ENCODE data around the gene ANXA2. TPM values are rescaled to one million over a fixed set of nuclear protein-coding genes. Genes with fewer than 3 reads are reported as not detected.

ANXA2 gene
- total and polyA plus RNA-seq, 4 donors = 62.7 to 138 (median 107) TPM

GRCh38 chr15:60381148-60381788 is 16.5 kb downstream of the ANXA2 start:
- DNase-seq (ENCODE audit: low spot score) = no peak
- no peaks in the 10 kb centered on the region for H3K4me1 ChIP-seq (ENCODE audit: control insufficient read depth in 4 of 4, insufficient read depth in 4 of 4, low read length in 3 of 4)
- H3K36me3 ChIP-seq (ENCODE audit: control insufficient read depth in 4 of 4, insufficient read depth in 3 of 4, low read depth in 1 of 4, low read length in 3 of 4) = peaks cover 0 to 7% (median 2%) of the 10 kb centered on the region in 4 donors
- WGBS = 94% methylated on average over 8 of the region's 8 CpGs
- H3K4me3 ChIP-seq (ENCODE audit: low read depth in 1 of 3, low read length in 3 of 3) = no peak overlapping the region
- no peaks in the 10 kb centered on the region for H3K9me3 ChIP-seq (ENCODE audit: control insufficient read depth in 4 of 4, low read length in 3 of 4)
- H3K27ac ChIP-seq (ENCODE audit: low read depth in 1 of 2, low read length in 2 of 2) = no peak overlapping the region
- no peak for TF ChIP-seq RXRA (IDR thresholded peaks at IDR 0.05)
- no peak for TF ChIP-seq FOXA1 (IDR thresholded peaks at IDR 0.05)
- no peak for TF ChIP-seq FOXA2 (IDR thresholded peaks at IDR 0.05)
- no peak for TF ChIP-seq HNF4G (IDR thresholded peaks at IDR 0.05)
- TF ChIP-seq, protein P1, sequence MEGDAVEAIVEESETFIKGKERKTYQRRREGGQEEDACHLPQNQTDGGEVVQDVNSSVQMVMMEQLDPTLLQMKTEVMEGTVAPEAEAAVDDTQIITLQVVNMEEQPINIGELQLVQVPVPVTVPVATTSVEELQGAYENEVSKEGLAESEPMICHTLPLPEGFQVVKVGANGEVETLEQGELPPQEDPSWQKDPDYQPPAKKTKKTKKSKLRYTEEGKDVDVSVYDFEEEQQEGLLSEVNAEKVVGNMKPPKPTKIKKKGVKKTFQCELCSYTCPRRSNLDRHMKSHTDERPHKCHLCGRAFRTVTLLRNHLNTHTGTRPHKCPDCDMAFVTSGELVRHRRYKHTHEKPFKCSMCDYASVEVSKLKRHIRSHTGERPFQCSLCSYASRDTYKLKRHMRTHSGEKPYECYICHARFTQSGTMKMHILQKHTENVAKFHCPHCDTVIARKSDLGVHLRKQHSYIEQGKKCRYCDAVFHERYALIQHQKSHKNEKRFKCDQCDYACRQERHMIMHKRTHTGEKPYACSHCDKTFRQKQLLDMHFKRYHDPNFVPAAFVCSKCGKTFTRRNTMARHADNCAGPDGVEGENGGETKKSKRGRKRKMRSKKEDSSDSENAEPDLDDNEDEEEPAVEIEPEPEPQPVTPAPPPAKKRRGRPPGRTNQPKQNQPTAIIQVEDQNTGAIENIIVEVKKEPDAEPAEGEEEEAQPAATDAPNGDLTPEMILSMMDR (IDR thresholded peaks at IDR 0.05; ENCODE audit: low read depth, low read length, missing input control) = no peak
- TF ChIP-seq NR2F2 (IDR thresholded peaks at IDR 0.05) = no peak
- no peak for TF ChIP-seq ZBTB33 (IDR thresholded peaks at IDR 0.05)
- no peak for TF ChIP-seq RAD21 (IDR thresholded peaks at IDR 0.05)
- TF ChIP-seq EGR1 (IDR thresholded peaks at IDR 0.05; ENCODE audit: low read depth in 2 of 2) = no peak
- TF ChIP-seq YY1 (IDR thresholded peaks at IDR 0.05) = no peak
- no peak for TF ChIP-seq GABPA (IDR thresholded peaks at IDR 0.05 in 1 of 2, conservative IDR thresholded peaks at IDR 0.05 in 1 of 2)
- TF ChIP-seq JUND (IDR thresholded peaks at IDR 0.05) = no peak
- TF ChIP-seq, protein P2, sequence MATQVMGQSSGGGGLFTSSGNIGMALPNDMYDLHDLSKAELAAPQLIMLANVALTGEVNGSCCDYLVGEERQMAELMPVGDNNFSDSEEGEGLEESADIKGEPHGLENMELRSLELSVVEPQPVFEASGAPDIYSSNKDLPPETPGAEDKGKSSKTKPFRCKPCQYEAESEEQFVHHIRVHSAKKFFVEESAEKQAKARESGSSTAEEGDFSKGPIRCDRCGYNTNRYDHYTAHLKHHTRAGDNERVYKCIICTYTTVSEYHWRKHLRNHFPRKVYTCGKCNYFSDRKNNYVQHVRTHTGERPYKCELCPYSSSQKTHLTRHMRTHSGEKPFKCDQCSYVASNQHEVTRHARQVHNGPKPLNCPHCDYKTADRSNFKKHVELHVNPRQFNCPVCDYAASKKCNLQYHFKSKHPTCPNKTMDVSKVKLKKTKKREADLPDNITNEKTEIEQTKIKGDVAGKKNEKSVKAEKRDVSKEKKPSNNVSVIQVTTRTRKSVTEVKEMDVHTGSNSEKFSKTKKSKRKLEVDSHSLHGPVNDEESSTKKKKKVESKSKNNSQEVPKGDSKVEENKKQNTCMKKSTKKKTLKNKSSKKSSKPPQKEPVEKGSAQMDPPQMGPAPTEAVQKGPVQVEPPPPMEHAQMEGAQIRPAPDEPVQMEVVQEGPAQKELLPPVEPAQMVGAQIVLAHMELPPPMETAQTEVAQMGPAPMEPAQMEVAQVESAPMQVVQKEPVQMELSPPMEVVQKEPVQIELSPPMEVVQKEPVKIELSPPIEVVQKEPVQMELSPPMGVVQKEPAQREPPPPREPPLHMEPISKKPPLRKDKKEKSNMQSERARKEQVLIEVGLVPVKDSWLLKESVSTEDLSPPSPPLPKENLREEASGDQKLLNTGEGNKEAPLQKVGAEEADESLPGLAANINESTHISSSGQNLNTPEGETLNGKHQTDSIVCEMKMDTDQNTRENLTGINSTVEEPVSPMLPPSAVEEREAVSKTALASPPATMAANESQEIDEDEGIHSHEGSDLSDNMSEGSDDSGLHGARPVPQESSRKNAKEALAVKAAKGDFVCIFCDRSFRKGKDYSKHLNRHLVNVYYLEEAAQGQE (IDR thresholded peaks at IDR 0.05) = no peak
- no peak for TF ChIP-seq MAX (IDR thresholded peaks at IDR 0.05)
- no peak for TF ChIP-seq SP1 (IDR thresholded peaks at IDR 0.05)
- TF ChIP-seq, protein P3, sequence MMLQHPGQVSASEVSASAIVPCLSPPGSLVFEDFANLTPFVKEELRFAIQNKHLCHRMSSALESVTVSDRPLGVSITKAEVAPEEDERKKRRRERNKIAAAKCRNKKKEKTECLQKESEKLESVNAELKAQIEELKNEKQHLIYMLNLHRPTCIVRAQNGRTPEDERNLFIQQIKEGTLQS (IDR thresholded peaks at IDR 0.05) = no peak
- no peaks in the 10 kb centered on the region for H3K27me3 ChIP-seq (ENCODE audit: control insufficient read depth in 4 of 4, insufficient read depth in 4 of 4, low read length in 3 of 4)
- H3K9ac ChIP-seq (ENCODE audit: low read depth in 1 of 2, low read length in 2 of 2) = no peak overlapping the region

Measured in liver (tissue), 9 donors.